ENCODE data around the gene MKRN2. TPM values are rescaled to one million over a fixed set of nuclear protein-coding genes. Genes with fewer than 3 reads are reported as not detected.

MKRN2 gene
- total and polyA plus RNA-seq, 9 of the 15 experiments (the other 6 are each of a cell fraction or from before 2014, with no cell fraction given) = 29.4 to 63.2 (median 42.9) TPM

DNA sequence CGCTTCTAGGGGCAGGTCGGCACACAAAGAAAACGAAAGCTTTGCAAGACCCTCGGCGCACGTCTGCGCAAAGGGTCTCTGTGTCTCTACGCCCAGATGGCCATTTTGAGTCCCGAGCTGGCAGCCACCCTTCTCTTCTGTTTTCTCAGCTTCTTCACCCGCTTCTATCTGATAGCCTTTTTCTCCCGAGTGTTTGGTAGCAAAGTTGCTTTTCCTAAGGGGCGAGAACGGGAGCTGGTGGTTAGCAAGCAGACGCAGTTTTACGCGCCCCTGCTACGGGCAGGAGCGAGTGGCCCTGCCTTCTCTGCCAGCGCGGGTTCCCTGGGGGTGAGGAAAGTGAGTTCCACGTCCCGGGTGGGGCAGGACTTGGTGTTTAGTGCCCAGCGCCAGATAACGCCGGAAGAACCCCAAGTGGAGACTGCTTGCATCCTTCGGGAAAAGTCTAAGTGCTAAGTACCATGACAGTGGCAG is 2.9 kb upstream of the MKRN2 start (continued):
- TF ChIP-seq, protein P1, sequence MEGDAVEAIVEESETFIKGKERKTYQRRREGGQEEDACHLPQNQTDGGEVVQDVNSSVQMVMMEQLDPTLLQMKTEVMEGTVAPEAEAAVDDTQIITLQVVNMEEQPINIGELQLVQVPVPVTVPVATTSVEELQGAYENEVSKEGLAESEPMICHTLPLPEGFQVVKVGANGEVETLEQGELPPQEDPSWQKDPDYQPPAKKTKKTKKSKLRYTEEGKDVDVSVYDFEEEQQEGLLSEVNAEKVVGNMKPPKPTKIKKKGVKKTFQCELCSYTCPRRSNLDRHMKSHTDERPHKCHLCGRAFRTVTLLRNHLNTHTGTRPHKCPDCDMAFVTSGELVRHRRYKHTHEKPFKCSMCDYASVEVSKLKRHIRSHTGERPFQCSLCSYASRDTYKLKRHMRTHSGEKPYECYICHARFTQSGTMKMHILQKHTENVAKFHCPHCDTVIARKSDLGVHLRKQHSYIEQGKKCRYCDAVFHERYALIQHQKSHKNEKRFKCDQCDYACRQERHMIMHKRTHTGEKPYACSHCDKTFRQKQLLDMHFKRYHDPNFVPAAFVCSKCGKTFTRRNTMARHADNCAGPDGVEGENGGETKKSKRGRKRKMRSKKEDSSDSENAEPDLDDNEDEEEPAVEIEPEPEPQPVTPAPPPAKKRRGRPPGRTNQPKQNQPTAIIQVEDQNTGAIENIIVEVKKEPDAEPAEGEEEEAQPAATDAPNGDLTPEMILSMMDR (IDR thresholded peaks at IDR 0.05 in 2 of 3, conservative IDR thresholded peaks at IDR 0.05 in 1 of 3; ENCODE audit: insufficient read depth in 2 of 3, low read depth in 1 of 3, low read length in 3 of 3) = no peak
- TF ChIP-seq TEAD4 (IDR thresholded peaks at IDR 0.05; ENCODE audit: low read length) (no peak), TEAD4 (CRISPR knock-in tag; IDR thresholded peaks at IDR 0.05; ENCODE audit: borderline replicate concordance) (no peak), ZNF316 (IDR thresholded peaks at IDR 0.05) (no peak), SRSF1 (IDR thresholded peaks at IDR 0.05; ENCODE audit: low read depth, low read length) (no peak), NBN (IDR thresholded peaks at IDR 0.05; ENCODE audit: low read depth) (no peak), RBM17 (IDR thresholded peaks at IDR 0.05; ENCODE audit: borderline replicate concordance, low read depth, low read length) (no peak), HNRNPLL (IDR thresholded peaks at IDR 0.05; ENCODE audit: low read depth, low read length, poor library complexity, severe bottlenecking) (no peak), ARID1B (IDR thresholded peaks at IDR 0.05) (no peak), ETV1 (tag; conservative IDR thresholded peaks at IDR 0.05; ENCODE audit: low read depth) (no peak), TAF7 (tag; IDR thresholded peaks at IDR 0.05) (0 out of 2 replicates have a peak, but pooled peaks have one; percentile 31), ELF4 (CRISPR knock-in tag; IDR thresholded peaks at IDR 0.05) (no peak), FOXK1 (CRISPR knock-in tag; IDR thresholded peaks at IDR 0.05; ENCODE audit: borderline replicate concordance) (0 out of 2 replicates have a peak, but pooled peaks have one; percentile 18), KDM5B (IDR thresholded peaks at IDR 0.05; ENCODE audit: insufficient replicate concordance, low read depth, low read length) (peak; percentile 46), ADNP (tag; IDR thresholded peaks at IDR 0.05) (no peak), XRCC3 (IDR thresholded peaks at IDR 0.05) (no peak), KDM2B (CRISPR knock-in tag; IDR thresholded peaks at IDR 0.05) (no peak)
- TF ChIP-seq, protein P2, sequence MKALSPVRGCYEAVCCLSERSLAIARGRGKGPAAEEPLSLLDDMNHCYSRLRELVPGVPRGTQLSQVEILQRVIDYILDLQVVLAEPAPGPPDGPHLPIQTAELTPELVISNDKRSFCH (CRISPR knock-in tag; IDR thresholded peaks at IDR 0.05) = no peak
- TF ChIP-seq, protein P2 (tag; IDR thresholded peaks at IDR 0.05) = peak; percentile 64; the same call in 1 of the 2 replicates
- TF ChIP-seq, protein P3, sequence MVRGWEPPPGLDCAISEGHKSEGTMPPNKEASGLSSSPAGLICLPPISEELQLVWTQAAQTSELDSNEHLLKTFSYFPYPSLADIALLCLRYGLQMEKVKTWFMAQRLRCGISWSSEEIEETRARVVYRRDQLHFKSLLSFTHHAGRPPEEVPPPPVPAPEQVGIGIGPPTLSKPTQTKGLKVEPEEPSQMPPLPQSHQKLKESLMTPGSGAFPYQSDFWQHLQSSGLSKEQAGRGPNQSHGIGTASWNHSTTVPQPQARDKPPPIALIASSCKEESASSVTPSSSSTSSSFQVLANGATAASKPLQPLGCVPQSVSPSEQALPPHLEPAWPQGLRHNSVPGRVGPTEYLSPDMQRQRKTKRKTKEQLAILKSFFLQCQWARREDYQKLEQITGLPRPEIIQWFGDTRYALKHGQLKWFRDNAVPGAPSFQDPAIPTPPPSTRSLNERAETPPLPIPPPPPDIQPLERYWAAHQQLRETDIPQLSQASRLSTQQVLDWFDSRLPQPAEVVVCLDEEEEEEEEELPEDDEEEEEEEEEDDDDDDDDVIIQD (CRISPR knock-in tag; IDR thresholded peaks at IDR 0.05) = no peak
- TF ChIP-seq, protein P4, sequence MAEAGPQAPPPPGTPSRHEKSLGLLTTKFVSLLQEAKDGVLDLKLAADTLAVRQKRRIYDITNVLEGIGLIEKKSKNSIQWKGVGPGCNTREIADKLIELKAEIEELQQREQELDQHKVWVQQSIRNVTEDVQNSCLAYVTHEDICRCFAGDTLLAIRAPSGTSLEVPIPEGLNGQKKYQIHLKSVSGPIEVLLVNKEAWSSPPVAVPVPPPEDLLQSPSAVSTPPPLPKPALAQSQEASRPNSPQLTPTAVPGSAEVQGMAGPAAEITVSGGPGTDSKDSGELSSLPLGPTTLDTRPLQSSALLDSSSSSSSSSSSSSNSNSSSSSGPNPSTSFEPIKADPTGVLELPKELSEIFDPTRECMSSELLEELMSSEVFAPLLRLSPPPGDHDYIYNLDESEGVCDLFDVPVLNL (CRISPR knock-in tag; IDR thresholded peaks at IDR 0.05; ENCODE audit: low read depth) = no peak
- TF ChIP-seq, protein P5, sequence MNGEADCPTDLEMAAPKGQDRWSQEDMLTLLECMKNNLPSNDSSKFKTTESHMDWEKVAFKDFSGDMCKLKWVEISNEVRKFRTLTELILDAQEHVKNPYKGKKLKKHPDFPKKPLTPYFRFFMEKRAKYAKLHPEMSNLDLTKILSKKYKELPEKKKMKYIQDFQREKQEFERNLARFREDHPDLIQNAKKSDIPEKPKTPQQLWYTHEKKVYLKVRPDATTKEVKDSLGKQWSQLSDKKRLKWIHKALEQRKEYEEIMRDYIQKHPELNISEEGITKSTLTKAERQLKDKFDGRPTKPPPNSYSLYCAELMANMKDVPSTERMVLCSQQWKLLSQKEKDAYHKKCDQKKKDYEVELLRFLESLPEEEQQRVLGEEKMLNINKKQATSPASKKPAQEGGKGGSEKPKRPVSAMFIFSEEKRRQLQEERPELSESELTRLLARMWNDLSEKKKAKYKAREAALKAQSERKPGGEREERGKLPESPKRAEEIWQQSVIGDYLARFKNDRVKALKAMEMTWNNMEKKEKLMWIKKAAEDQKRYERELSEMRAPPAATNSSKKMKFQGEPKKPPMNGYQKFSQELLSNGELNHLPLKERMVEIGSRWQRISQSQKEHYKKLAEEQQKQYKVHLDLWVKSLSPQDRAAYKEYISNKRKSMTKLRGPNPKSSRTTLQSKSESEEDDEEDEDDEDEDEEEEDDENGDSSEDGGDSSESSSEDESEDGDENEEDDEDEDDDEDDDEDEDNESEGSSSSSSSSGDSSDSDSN (IDR thresholded peaks at IDR 0.05; ENCODE audit: borderline replicate concordance in 1 of 2, low read depth in 2 of 2, low read length in 2 of 2) = no peak
